H1 (cell line): ENCODE results near the gene BBLN. TPM values are rescaled to one million over a fixed set of nuclear protein-coding genes. Genes with fewer than 3 reads are reported as not detected.

Source experiments
- USF2 ChIP-seq: IDR thresholded peaks from 2 replicates; pipeline ENCODE4 v1.6.1; 2011; ENCODE audit warnings: low read length, improper control_type of control experiment
- polyA plus RNA-seq, 7 experiments: library from polyadenylated mRNA; depleted of rRNA in 3 of 7; stranded (reverse) in 5 of 7; unstranded in 2 of 7; fragments of >200 nt in 5 of 7; fragments of 200-250 nt in 2 of 7; gene quantifications; 1 replicate in 5 of 7; 2 replicates in 1 of 7; 4 replicates in 1 of 7; pipeline versions ENCODE4 v1.2.1 to v1.2.3, GENCODE V29; 2011 to 2013; ENCODE audit warnings: missing spikeins in 2 of 7, mixed read lengths in 2 of 7
- total RNA-seq: library from RNA; stranded (reverse); fragmentation: NEBNext Ultra II Directional; extraction: Animal tissue kit (Norgen Biotek cat#: 25700); gene quantifications from 2 replicates; pipeline ENCODE4 v1.2.1, GENCODE V29; 2021

Gene BBLN
- total and polyA plus RNA-seq, 2 of the 8 experiments (the other 6 are each of a cell fraction or from before 2014, with no cell fraction given), result 63.1 to 164 TPM

DNA sequence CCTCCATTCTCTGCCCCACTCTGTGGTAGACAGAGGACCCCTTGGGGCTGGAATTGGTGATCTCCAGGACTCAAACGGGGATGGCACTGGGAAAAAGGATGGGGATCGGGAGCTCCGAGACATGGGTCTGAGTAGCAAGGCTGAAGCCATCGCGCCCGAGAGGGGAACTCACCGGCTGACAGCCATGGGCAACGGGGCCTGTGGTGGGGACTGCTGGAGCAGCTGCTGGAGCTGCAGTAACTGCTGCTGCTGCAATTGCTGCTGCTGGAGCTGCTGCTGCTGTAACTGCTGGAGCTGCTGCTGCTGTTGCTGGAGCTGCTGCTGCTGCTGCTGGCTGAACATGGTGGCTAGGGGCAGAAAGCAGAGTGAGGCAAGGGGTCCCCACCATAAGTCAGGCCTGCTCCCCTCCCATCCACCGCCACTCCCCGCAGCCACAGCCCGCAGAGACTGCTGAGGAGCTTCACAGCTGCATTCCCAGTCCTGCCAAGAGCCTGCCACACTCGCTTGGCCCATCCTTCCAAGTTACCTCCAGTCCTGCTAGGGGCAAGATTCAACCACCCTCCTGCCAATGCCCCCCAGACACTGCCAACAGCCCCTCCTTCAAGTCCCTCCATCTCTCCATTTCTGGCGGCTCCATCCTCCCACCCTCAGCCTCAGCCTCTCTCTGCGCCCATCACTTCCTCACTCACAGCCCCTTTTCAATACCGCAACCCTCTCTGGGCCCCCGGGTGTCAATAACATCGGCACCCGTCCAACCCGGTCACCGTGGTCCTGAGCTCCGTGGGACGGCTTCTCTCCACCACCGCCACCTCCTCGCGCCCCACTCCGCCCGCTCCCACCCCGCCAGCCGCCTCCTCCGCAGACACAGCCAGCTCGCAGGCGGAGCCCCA is 30.7 kb downstream of the BBLN start (continued):
- TF ChIP-seq USF2, result no peak
